ENCODE results near the gene ATP1A4.
"Not testable (repeated sequence)": the region's sequence is repeated elsewhere in the genome, so short reads cannot be mapped to it uniquely, and the experiment has no call there.

The ATP1A4 gene

GRCh38 chr1:160124705-160125478 lies 26.5 kb upstream of the ATP1A4 start:
- DNase-seq, result no peak

GRCh38 chr1:160125746-160126145 lies 25.7 kb upstream of the ATP1A4 start:
- no peak for DNase-seq

- not testable (repeated sequence) for DNase-seq
Observed at GRCh38 chr1:160126342-160126741, 25.1 kb upstream of the ATP1A4 start.

GRCh38 chr1:160127381-160127780 lies 24.0 kb upstream of the ATP1A4 start:
- DNase-seq, result no peak

- DNase-seq, result no peak
Observed at GRCh38 chr1:160127865-160128523, 23.4 kb upstream of the ATP1A4 start.

- DNase-seq, result no peak
Observed at GRCh38 chr1:160128636-160129035, 22.8 kb upstream of the ATP1A4 start.

GRCh38 chr1:160129046-160129445 lies 22.4 kb upstream of the ATP1A4 start:
- no peak for DNase-seq

- DNase-seq, result no peak
Observed at GRCh38 chr1:160129558-160129957, 21.8 kb upstream of the ATP1A4 start.

GRCh38 chr1:160129966-160130365 lies 21.4 kb upstream of the ATP1A4 start:
- no peak for DNase-seq

- DNase-seq, result no peak
Observed at GRCh38 chr1:160130486-160130885, 20.9 kb upstream of the ATP1A4 start.

GRCh38 chr1:160130939-160131338 lies 20.5 kb upstream of the ATP1A4 start:
- no peak for DNase-seq

GRCh38 chr1:160131803-160132565 lies 19.4 kb upstream of the ATP1A4 start:
- DNase-seq, result no peak

- no peak for DNase-seq
Observed at GRCh38 chr1:160133990-160134770, 17.2 kb upstream of the ATP1A4 start.

- no peak for DNase-seq
Observed at GRCh38 chr1:160134791-160135572, 16.4 kb upstream of the ATP1A4 start.

- DNase-seq, result no peak
Observed at GRCh38 chr1:160136121-160136925, 15.1 kb upstream of the ATP1A4 start.

- no peak for DNase-seq
Observed at GRCh38 chr1:160136926-160137200, 14.5 kb upstream of the ATP1A4 start.

- DNase-seq, result no peak
Observed at GRCh38 chr1:160137216-160137862, 14.1 kb upstream of the ATP1A4 start.

- no peak for DNase-seq
Observed at GRCh38 chr1:160139840-160140239, 11.6 kb upstream of the ATP1A4 start.

GRCh38 chr1:160143695-160144094 lies 7.7 kb upstream of the ATP1A4 start:
- DNase-seq, result no peak

- no peak for DNase-seq
Observed at GRCh38 chr1:160144921-160145320, 6.5 kb upstream of the ATP1A4 start.

- DNase-seq, result no peak
Observed at GRCh38 chr1:160146107-160146506, 5.3 kb upstream of the ATP1A4 start.

Measured in stimulated activated CD4-positive, alpha-beta T cell treated with anti-CD3 and anti-CD28 coated beads, Interleukin-1b, Interleukin-23, amount 100 ng/mL, for 48 hours (primary cell).